Measurements from ENCODE around the gene MUC20.

MUC20 gene

GRCh38 chr3:195757438-195757770 lies 36.6 kb downstream of the MUC20 start:
- TF ChIP-seq CTCF (IDR thresholded peaks at IDR 0.05; ENCODE audit: low read depth, low read length) = no peak
- no peak for TF ChIP-seq MYC (IDR thresholded peaks at IDR 0.05; ENCODE audit: low read depth, low read length)
- no peak for TF ChIP-seq POLR2A (IDR thresholded peaks at IDR 0.05; ENCODE audit: extremely low read depth, insufficient read length)
- TF ChIP-seq MAX (IDR thresholded peaks at IDR 0.05; ENCODE audit: low read depth, low read length) = no peak
- DNase-seq (ENCODE audit: low read depth) = no peak
- no peak overlapping the region for H3K4me3 ChIP-seq (ENCODE audit: low read depth, low read length)

GRCh38 chr3:195757827-195758226 lies 37.0 kb downstream of the MUC20 start:
- no peak for TF ChIP-seq POLR2A (IDR thresholded peaks at IDR 0.05; ENCODE audit: extremely low read depth, insufficient read length)
- no peak for TF ChIP-seq CTCF (IDR thresholded peaks at IDR 0.05; ENCODE audit: low read depth, low read length)
- no peak for TF ChIP-seq MAX (IDR thresholded peaks at IDR 0.05; ENCODE audit: low read depth, low read length)
- TF ChIP-seq MYC (IDR thresholded peaks at IDR 0.05; ENCODE audit: low read depth, low read length) = no peak
- no peak for DNase-seq (ENCODE audit: low read depth)
- no peak overlapping the region for H3K4me3 ChIP-seq (ENCODE audit: low read depth, low read length)

GRCh38 chr3:195758721-195759353 lies 38.1 kb downstream of the MUC20 start:
- no peak for DNase-seq (ENCODE audit: low read depth)
- no peak overlapping the region for H3K4me3 ChIP-seq (ENCODE audit: low read depth, low read length)
- TF ChIP-seq CTCF (IDR thresholded peaks at IDR 0.05; ENCODE audit: low read depth, low read length) = no peak
- no peak for TF ChIP-seq MYC (IDR thresholded peaks at IDR 0.05; ENCODE audit: low read depth, low read length)
- no peak for TF ChIP-seq POLR2A (IDR thresholded peaks at IDR 0.05; ENCODE audit: extremely low read depth, insufficient read length)
- no peak for TF ChIP-seq MAX (IDR thresholded peaks at IDR 0.05; ENCODE audit: low read depth, low read length)

GRCh38 chr3:195760345-195761122 lies 39.8 kb downstream of the MUC20 start:
- H3K4me3 ChIP-seq (ENCODE audit: low read depth, low read length) = no peak overlapping the region
- DNase-seq (ENCODE audit: low read depth) = no peak
- TF ChIP-seq MYC (IDR thresholded peaks at IDR 0.05; ENCODE audit: low read depth, low read length) = no peak
- no peak for TF ChIP-seq MAX (IDR thresholded peaks at IDR 0.05; ENCODE audit: low read depth, low read length)
- no peak for TF ChIP-seq CTCF (IDR thresholded peaks at IDR 0.05; ENCODE audit: low read depth, low read length)
- no peak for TF ChIP-seq POLR2A (IDR thresholded peaks at IDR 0.05; ENCODE audit: extremely low read depth, insufficient read length)

- no peak overlapping the region for H3K4me3 ChIP-seq (ENCODE audit: low read depth, low read length)
- TF ChIP-seq POLR2A (IDR thresholded peaks at IDR 0.05; ENCODE audit: extremely low read depth, insufficient read length) = no peak
- no peak for TF ChIP-seq MYC (IDR thresholded peaks at IDR 0.05; ENCODE audit: low read depth, low read length)
- no peak for TF ChIP-seq CTCF (IDR thresholded peaks at IDR 0.05; ENCODE audit: low read depth, low read length)
- no peak for TF ChIP-seq MAX (IDR thresholded peaks at IDR 0.05; ENCODE audit: low read depth, low read length)
- no peak for DNase-seq (ENCODE audit: low read depth)
Measured at GRCh38 chr3:195761123-195761566, 40.4 kb downstream of the MUC20 start.

Measured in NB4 (cell line).